ENCODE results near the gene PLXNB2. TPM values are rescaled to one million over a fixed set of nuclear protein-coding genes. Genes with fewer than 3 reads are reported as not detected.

Gene PLXNB2
- total RNA-seq, 2 experiments from 2014 or later: 6.3 to 8.3 TPM

GRCh38 chr22:50299785-50300619 is 7.4 kb downstream of the PLXNB2 start:
- intact Hi-C loops (cut with micrococcal nuclease): no loop called here
- Mint-ChIP-seq H3K27ac (no peak overlapping the region), H3K9me3 (no peaks in the 10 kb centered on the region), H3K4me1 (ENCODE audit: low read depth) (no peaks in the 10 kb centered on the region), H3K36me3 (no peaks in the 10 kb centered on the region), H3K4me3 (no peak overlapping the region), H3K27me3 (peaks cover 7% of the 10 kb centered on the region)
- DNase-seq: no peak
- ChIA-PET CTCF (interaction anchor here (1.6 kb wide), 1 partner anchor 23 kb away, joined by 8 read pairs; no protein-coding TSS in a partner anchor), POLR2A (no interaction called here)

GRCh38 chr22:50298937-50299784 is 8.3 kb downstream of the PLXNB2 start:
- Mint-ChIP-seq H3K27ac (no peak overlapping the region), H3K27me3 (peaks cover 5% of the 10 kb centered on the region), H3K36me3 (no peaks in the 10 kb centered on the region), H3K4me1 (ENCODE audit: low read depth) (no peaks in the 10 kb centered on the region), H3K9me3 (no peaks in the 10 kb centered on the region), H3K4me3 (no peak overlapping the region)
- no peak for DNase-seq
- POLR2A ChIA-PET: no interaction called here
- intact Hi-C loops (cut with micrococcal nuclease): no loop called here
- CTCF ChIA-PET: interaction anchor here (1.6 kb wide), 1 partner anchor 23 kb away, joined by 8 read pairs; no protein-coding TSS in a partner anchor

- Mint-ChIP-seq H3K27me3 (peaks cover 5% of the 10 kb centered on the region), H3K27ac (no peak overlapping the region), H3K4me1 (ENCODE audit: low read depth) (no peaks in the 10 kb centered on the region), H3K4me3 (no peak overlapping the region), H3K9me3 (no peaks in the 10 kb centered on the region), H3K36me3 (no peaks in the 10 kb centered on the region)
- CTCF ChIA-PET: no interaction called here
- intact Hi-C loops (cut with micrococcal nuclease): no loop called here
- POLR2A ChIA-PET: no interaction called here
- no peak for DNase-seq
These were observed 9.2 kb downstream of the PLXNB2 start for GRCh38 chr22:50298266-50298637.

GRCh38 chr22:50297510-50298265 is 9.8 kb downstream of the PLXNB2 start:
- no peak for DNase-seq
- no peak overlapping the region for H3K27ac Mint-ChIP-seq
- intact Hi-C loops (cut with micrococcal nuclease): no loop called here
- no peaks in the 10 kb centered on the region for H3K9me3 Mint-ChIP-seq
- ChIA-PET CTCF (no interaction called here), POLR2A (no interaction called here)
- no peak overlapping the region for H3K4me3 Mint-ChIP-seq
- no peaks in the 10 kb centered on the region for H3K36me3 Mint-ChIP-seq
- H3K27me3 Mint-ChIP-seq: peaks cover 7% of the 10 kb centered on the region
- peaks cover 1% of the 10 kb centered on the region for H3K4me1 Mint-ChIP-seq (ENCODE audit: low read depth)

- H3K27ac Mint-ChIP-seq: no peak overlapping the region
These were observed 10.6 kb downstream of the PLXNB2 start for GRCh38 chr22:50296658-50297490.

DNA sequence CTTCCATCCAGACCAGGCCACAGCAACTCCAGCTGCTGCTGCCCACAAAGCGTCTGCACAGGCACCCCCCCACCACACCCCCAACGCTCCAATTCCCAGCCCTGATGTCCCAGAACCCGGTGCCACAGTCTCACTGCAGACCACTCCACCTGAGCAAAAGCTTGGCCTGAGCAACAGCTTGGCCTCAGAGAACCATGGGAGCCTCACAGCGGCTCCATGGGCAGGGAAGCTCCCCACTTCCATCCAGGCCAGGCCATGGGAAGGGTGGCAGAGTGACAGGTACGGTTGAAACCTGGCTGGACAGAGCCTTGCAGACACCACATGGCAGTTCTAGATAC is 13.2 kb downstream of the PLXNB2 start:
- H3K4me3 Mint-ChIP-seq: no peak overlapping the region
- peaks cover 3% of the 10 kb centered on the region for H3K4me1 Mint-ChIP-seq (ENCODE audit: low read depth)
- ChIA-PET CTCF (interaction anchor here (0.9 to 1.0 kb wide), 2 partner anchors 17 to 55 kb away, joined by 3 to 5 read pairs; no protein-coding TSS in a partner anchor), POLR2A (no interaction called here)
- no peak for DNase-seq
- H3K27me3 Mint-ChIP-seq: peaks cover 19% of the 10 kb centered on the region
- H3K9me3 Mint-ChIP-seq: no peaks in the 10 kb centered on the region
- H3K36me3 Mint-ChIP-seq: no peaks in the 10 kb centered on the region
- intact Hi-C loops (cut with micrococcal nuclease): no loop called here
- no peak overlapping the region for H3K27ac Mint-ChIP-seq

More at GRCh38 chr22:50296658-50297490, 10.6 kb downstream of the PLXNB2 start:
- intact Hi-C loops (cut with micrococcal nuclease): no loop called here
- no peak overlapping the region for H3K4me3 Mint-ChIP-seq
- peaks cover 10% of the 10 kb centered on the region for H3K27me3 Mint-ChIP-seq
- CTCF ChIA-PET: interaction anchor here (0.8 kb wide), 1 partner anchor 31 kb away, joined by 3 read pairs; no protein-coding TSS in a partner anchor
- no peaks in the 10 kb centered on the region for H3K9me3 Mint-ChIP-seq
- no peaks in the 10 kb centered on the region for H3K36me3 Mint-ChIP-seq
- POLR2A ChIA-PET: no interaction called here
- H3K4me1 Mint-ChIP-seq (ENCODE audit: low read depth): peaks cover 3% of the 10 kb centered on the region
- no peak for DNase-seq

- Mint-ChIP-seq H3K27ac (no peak overlapping the region), H3K4me3 (no peak overlapping the region), H3K27me3 (peaks cover 19% of the 10 kb centered on the region), H3K4me1 (ENCODE audit: low read depth) (peaks cover 3% of the 10 kb centered on the region), H3K9me3 (no peaks in the 10 kb centered on the region), H3K36me3 (no peaks in the 10 kb centered on the region)
- no peak for DNase-seq
- intact Hi-C loops (cut with micrococcal nuclease): no loop called here
- POLR2A ChIA-PET: no interaction called here
- CTCF ChIA-PET: interaction anchor here (0.9 to 1.0 kb wide), 2 partner anchors 17 to 55 kb away, joined by 3 to 5 read pairs; no protein-coding TSS in a partner anchor
These were observed 13.8 kb downstream of the PLXNB2 start for GRCh38 chr22:50293441-50294318.

DNA sequence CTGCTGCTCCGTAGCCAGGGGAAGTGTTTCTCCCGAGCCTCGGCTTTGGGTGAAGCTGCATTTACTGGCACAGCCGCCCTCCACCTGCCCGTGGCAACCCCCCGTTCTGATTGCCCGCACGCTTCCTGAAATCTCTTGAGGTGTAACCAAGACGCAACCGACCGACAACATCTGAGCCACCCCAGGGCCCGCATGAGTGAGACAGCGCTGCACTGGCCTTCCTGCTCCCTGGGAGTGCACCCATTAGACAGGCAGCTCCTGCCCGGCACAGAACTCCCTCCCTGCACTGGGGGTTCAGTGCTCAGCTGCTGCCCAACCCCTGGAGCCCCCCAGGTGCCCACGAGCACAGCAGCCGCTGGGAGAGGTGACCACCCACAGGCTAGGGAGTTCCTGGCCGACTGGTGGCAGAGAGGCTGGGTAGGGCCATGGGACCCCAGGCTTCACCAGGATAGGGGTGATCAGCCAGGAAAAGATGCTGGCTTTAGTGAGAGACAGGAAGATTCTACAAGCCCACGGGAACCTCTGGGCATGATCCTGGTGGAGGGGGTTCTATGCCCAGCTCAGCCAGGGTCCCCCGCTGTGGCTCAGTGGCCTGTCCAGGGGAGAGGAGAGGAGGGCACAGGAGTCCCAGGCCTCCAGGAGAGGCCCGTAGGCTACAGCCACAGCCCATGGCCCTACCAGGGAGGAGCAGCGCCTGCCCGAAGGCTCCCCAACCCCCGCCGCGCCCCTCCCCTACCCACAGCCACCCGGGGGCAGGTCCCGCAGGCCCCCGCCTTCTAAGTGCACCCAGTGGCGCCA is 14.6 kb downstream of the PLXNB2 start:
- no peak for DNase-seq
- H3K4me3 Mint-ChIP-seq: no peak overlapping the region
- H3K4me1 Mint-ChIP-seq (ENCODE audit: low read depth): peaks cover 3% of the 10 kb centered on the region
- intact Hi-C loops (cut with micrococcal nuclease): no loop called here
- CTCF ChIA-PET: no interaction called here
- H3K27ac Mint-ChIP-seq: no peak overlapping the region
- H3K27me3 Mint-ChIP-seq: peaks cover 19% of the 10 kb centered on the region
- H3K36me3 Mint-ChIP-seq: no peaks in the 10 kb centered on the region
- no peaks in the 10 kb centered on the region for H3K9me3 Mint-ChIP-seq
- POLR2A ChIA-PET: interaction anchor here (0.6 kb wide), 1 partner anchor 15 kb away, joined by 3 read pairs; the partner anchor contains the start of gene PLXNB2

DNA sequence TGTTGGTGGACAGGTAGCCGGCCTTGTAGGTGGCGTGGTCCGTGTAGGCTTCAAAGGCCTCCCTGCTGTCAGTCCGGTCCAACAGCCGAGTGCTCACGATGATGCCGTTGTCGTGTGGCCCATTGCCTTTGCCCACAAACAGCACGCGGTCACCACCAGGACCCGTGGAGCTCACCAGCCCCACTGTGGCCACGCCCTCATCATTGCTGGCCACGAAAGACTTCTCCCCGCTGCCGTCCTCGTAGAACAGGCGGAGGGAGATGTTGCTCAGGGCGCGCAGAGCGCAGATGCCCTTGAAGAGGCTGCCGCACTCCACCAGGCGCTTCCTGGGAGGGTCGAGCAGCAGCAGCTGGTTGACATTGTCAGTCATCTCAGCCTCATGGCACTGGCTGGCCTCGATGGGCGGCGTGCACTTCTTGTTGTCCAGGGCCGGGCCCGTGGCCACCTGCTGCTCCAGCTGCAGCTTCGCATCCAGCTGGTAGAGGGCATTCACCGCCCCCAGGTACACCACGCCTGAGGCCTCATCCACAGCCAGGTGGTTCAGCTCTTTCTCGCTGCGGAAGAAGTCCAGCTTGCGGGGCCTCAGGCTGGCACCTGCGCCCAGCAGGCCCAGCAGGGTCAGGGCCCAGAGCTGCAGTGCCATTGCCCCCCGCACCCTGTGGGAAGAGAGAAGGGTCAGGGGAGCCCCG is 17.4 kb downstream of the PLXNB2 start:
- POLR2A ChIA-PET: no interaction called here
- no peaks in the 10 kb centered on the region for H3K36me3 Mint-ChIP-seq
- peaks cover 21% of the 10 kb centered on the region for H3K27me3 Mint-ChIP-seq
- H3K27ac Mint-ChIP-seq: no peak overlapping the region
- no peaks in the 10 kb centered on the region for H3K9me3 Mint-ChIP-seq
- intact Hi-C loops (cut with micrococcal nuclease): no loop called here
- DNase-seq: no peak
- CTCF ChIA-PET: no interaction called here
- peaks cover 3% of the 10 kb centered on the region for H3K4me1 Mint-ChIP-seq (ENCODE audit: low read depth)
- no peak overlapping the region for H3K4me3 Mint-ChIP-seq

Data from activated CD4-positive, alpha-beta memory T cell treated with anti-CD3 and anti-CD28 coated beads for 36 hours (primary cell).